GM19023 (cell line): ENCODE data around the gene TBC1D5.
"Not testable (repeated sequence)": the region's sequence is repeated elsewhere in the genome, so short reads cannot be mapped to it uniquely, and the experiment has no call there.

Source experiments
- ATAC-seq: cut with Tn5 transposase; IDR thresholded peaks from one replicate; pipeline ENCODE4 v1.9.1; 2021; ENCODE audit warnings: mild to moderate bottlenecking, moderate library complexity; ENCODE audit not compliant: unreplicated experiment

The TBC1D5 gene

DNA sequence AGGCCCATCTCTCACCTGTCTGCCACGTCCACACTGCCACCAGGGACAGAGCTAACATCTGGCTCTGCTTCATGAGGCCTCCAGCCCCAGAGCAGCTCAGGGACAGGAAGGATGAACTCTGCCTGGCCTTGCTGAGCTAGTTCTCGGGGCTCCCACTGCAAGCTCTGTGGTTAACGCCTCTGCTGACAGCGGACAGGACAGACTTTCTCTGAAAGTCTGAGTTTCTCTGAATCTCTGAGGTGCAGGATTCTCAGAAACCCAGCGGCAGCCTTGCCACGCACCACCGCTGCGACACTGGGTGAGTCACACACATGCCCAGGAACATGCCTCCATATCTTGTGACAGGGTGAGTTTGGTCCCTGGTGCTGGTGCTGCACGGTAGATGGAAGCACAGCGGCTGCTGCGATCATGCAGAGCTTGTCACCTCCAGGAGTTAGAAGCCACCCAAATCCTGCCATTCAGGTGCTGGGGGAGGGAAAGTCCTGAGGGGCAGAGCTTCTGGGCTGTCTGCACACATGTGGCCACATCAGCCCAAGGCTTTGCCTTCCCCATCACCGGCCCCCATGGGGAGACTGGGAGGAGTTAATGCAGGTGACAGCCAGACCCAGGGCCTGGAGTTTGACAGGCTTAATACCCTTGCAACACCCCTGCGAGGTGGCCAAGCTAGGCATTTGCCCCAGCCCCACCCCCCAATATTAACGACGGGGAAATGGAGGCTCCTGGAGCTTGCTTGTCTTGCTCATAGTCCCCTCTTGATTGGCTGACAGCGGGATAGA lies 590.6 kb downstream of the TBC1D5 start:
- peak; percentile 96 for ATAC-seq

DNA sequence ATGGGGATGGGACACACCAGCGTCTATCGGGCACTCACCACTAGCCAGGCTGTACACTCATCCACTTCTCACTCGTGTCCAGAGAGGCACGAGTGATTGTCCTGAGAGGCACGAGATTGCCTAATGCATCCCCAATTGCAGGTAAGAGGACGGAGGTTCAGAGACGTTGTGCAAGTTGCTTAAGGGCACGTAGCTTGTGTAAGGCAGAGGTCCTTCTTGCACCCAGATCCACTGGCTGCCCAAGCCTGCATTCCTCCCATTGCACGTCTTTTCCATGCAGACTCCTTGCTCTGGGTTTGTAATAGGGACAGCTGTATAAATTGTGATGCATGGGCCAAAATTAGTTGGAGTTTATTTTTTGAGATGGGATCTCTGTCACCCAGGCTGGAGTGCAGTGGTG lies 593.4 kb downstream of the TBC1D5 start:
- no peak for ATAC-seq

DNA sequence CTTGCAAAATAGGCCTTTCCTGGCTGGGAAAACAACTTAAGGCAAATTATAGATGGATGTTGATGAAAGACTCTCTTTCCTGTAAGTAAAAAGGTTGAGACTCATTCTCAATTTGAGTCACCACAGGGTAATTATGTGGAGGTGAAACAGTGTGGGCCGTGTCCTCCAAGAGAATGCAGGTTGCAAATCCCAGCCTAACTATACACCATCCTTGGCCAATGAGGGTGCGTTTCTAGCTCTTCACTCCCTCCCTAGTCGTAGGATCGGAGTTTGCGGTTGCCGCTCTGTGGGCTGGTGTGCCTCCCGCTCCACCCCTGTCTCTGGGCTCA lies 597.8 kb downstream of the TBC1D5 start:
- ATAC-seq = no peak

DNA sequence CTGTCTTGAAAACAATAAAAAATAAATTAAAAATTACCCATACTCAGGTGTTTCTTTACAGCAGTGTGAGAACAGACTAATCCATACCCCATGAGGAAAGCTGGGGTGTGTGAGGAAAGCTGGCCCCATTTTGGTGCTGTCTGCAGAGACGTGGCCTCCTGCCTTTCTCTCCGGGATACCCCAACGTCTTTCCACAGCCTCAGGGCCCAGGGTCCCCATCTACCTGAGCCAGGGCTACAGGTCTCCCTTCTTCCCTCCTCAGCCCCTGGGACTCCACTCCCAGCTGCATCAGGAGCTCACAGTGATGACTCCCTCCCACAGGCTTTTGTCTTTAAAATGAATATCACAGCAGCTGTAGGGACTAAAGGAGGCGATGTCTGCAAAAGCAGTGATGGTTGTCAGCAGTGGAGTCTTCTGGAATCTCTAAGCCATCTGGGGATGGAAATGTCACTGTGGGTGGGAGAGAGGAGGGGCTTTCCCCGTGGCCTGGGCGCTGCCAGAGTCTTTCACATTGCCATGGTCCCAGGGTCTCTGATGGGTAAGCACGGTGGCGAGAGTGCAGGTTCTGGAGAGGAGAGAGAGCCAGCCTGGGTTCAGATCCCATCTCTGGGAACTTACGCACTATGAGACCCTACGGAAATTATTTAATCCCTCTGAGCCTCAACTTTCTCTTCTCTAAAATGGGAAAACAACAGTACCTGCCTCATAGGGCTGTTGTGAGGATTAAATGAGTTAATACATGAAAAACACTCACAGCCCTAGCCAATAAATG lies 598.4 kb downstream of the TBC1D5 start:
- ATAC-seq = no peak

DNA sequence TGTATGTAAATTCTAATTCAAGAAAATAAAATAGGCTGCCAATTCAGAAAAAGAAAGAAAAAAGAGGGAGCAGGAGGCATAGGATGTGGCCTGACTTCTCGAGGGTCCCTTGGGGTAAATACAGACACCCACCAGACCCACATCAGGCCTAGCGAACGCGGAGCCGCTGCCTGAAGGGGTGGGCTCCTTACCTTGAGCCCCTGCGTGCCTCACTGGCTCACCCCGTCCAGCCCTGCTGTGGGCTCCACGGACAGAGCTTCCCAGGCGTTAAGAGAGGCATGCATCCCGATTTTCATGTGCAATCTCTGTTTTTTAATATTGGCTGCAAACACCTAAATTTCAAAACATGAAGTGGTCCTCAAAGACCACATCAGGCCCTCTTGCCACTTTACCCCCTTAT lies 599.9 kb downstream of the TBC1D5 start:
- ATAC-seq = no peak

DNA sequence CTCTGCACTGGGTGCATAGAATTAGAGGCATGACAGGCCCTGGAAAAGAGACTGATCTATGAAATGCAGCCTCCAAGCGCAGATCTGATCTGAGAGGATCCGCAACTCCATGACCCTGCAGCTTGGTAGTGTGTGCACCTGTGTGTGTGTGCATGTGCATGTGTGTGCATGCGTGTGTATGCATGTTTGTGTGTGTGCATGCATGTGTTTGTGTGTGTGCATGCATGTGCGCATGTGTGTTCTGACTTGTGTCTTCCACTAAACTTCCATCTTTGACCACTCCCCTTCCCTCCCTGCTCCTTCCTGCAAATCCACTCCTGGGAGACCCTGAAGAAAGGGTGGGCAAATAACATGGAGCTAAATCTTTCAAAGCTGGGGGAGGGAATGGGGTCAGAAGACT lies 600.7 kb downstream of the TBC1D5 start:
- no peak for ATAC-seq

DNA sequence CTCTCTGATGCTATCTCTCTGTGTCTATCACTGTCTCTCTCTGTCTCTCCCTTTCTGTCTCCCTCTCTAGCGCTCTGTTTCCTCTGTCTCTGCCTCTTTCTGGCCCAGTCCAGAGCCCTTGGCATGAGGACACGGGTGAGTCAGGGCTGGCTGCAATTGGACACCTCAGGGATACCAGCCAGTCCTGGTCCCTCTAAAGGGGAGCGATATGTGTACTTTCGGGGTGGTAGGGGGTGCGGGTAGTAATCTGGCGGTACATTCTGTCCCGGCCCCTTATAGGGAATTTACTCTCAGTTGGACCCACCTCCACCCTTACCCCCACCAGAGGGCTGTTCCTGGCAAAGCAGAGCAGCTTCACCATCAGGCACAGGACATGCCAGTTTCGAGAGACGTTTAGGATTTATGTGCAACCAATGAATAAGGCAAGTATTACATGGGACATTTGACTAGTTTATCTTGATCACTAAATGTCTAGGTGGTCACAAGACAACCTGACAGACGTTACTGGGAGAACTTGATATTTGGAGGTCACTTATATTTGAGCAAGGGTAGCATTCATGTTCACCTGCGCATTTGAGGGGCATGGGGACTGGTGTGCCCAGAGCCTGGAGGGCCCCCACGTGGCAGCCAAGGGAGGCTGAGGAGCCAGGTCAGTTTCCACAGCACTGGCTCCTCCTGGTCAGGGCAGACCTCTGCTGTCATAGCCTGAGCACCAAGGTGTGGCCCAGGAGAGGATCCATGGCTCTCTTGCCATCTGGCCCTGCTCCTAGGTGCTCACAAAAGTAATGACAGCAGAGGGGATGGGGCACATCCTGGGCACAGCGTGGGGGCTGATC lies 601.5 kb downstream of the TBC1D5 start:
- ATAC-seq = no peak

DNA sequence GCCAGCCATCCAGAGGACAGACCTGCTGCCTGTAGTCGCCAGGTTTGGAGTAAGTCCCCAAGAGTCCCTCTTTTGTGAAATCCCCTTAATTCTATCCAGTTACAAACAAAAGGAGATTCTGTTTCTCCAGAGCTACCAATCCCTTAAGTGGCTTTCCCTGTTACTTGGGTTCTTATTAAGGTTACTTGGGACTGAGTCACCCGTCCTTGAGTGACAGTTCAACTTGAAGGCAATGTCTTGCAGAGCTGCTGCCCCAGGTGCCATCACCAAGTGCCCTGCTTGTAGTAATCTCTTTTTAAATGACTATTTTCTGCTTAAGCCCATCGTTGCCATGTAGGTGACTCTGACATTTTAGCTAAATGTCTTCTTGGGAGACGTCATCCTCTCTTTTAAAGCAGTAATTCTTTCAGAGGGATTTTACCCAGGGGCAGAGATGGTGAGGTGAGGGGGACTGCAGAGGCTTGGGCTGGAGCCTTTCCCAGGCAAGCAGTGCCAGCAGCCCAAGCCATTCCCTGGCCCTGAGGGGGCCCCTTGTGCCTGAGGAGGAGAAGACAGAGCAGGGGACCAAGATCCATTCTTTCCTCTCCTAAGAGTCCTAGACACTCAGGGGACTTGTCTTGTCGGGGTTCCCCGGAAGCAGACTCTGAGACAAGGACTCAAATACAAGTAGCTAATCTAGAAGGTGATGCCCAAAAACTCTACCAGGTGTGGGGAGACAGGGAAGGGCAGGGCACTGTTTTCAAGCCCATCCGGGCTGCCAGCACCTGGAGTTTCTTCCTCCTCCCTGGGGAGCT lies 604.0 kb downstream of the TBC1D5 start:
- ATAC-seq = no peak

DNA sequence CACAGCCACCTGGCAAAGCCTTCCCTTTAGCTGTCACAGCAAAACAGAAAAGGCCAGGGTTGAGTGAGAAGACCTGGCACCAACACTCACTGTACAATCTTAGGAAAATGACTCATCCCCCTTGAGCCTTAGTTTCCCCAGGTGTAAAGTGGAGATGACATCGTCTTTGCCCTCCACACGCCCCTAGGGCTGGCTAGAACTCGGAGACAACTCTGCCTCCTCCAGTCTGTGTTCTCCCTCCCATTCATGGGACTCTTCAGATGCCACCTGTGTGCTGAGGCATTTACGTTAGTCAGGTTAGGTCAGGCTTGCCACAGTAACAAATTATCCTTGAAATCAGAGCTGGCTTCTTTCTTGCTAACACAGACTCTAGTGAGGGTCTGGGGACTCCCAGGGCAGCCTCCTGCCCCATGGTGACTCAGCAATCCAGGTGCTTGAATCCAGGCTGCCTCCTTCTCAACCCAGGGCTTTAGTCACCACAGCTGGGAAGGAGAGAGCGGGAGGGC lies 605.1 kb downstream of the TBC1D5 start:
- no peak for ATAC-seq

DNA sequence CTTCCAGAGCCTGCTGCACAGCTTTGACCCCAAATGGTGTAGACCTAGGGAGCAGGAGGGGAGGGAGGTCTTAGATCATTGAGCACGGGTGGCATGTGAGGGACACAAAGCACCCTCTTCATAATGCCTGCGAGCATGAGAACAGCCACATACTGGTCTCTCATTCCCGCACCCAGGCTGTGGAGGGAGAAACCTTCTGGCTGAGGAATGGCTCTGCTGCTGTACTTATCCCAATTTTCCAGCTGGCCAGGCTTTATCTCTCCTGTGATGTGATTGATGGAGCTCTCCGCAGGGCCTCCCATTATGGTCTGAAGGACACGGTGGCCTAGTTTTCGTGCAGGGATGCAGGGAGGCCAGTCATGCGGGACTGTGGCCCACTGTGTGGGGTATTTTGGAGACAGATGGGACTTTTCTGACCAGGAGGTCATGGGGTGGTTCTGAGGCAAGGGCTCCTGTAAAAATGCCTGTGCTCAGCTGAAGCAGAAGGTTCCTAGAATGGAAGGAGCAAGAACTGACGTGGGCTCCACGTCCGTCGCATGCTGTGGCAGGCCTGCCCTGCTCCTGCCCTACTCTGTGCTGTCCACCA lies 606.2 kb downstream of the TBC1D5 start:
- ATAC-seq = no peak

DNA sequence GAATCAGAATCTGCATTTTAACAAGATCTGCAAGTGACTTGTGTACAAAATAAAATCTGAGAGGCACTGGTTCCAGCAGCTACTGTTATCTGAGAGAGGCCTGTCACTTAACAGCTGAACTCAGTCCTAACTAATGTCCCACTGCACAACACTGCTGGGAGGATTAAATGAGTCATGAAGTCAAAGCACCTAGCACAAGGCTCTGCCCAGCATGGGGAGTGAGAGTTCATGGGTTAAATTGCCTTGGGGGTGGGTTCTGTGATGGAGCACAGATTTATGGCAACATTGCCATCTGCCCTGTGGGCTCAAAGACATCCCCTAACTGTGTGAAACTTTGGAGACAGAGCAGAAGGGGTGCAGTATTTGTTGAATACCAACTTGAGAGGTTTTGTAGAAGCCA lies 606.7 kb downstream of the TBC1D5 start:
- ATAC-seq = no peak

DNA sequence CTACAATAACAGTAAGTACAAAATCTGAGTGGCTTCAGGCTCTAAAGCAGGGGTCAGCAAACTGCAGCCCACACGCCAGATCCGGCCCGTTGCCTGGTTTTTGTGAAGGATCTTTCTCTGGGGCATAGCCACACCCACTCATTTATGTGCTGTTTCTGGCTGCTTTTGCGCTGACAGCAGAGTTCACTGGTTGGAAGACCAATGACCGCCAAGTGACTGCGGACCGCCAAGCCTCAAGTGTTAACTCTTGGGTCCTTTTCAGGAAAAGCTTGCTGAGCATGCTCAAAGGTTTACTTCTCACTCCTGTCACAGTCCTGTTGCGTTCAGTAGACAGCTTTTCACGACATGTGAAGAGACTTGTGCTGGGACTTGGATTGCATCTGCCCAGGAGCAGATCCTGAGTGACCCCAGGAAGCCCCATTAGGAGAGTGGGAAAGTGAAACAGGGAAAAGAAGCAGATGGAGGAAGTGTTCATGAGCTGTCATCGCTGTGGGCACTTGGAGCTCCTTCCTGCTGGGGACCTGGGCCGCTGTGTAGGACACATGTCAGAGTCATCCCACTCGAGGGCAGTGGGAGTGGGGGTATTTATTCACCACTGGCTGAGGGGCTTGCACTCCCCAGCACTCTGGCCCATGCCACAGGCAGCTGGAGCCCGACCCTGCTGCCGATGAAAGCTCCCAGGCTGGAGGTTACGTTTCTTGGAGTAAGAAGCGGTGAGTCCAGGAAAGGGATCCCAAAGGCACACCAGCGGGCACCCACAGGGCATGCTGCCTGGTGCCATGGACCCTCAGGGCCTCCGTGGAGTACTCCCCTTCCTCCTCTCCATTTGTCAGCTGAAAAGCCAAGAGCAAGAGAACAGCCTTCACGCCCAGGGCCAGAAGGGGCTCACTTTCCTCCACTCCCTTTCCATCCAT lies 608.5 kb downstream of the TBC1D5 start:
- no peak for ATAC-seq

DNA sequence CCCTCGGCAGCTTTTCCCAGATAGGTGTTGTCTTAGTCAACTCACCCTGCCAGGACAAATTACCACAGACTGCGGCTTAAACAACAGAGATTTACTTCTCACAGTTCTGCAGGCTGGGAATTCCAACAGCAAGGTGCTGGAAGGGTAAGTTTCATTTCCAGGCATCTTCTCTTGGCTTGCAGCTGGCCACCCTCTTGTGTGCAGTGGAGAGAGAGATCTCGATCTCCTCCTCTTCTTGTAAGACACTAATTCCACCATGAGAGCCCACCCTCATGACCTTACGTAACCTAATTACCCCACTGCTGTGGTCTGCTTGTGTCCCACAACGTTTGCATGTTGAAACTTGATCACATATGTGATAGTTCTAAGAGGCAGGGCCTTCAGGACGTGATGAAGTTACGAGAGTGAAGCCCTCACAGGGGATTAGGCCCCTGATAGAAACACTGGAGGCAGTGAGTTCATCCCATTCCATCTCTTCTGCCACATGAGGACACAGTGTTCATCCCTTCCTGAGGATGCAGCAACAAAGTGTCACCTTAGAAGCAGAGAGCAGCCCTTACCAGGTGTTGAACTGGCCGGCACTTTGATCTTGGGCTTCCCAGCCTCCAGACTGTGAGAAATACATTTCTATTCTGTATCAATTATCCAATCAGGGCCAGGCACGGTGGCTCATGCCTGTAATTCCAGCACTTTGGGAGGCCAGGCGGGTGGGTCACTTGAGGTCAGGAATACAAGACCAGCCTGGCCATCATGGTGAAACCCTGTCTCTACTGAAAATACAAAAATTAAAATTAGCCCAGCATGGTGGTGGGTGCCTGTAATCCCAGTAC lies 609.9 kb downstream of the TBC1D5 start:
- ATAC-seq = no peak

DNA sequence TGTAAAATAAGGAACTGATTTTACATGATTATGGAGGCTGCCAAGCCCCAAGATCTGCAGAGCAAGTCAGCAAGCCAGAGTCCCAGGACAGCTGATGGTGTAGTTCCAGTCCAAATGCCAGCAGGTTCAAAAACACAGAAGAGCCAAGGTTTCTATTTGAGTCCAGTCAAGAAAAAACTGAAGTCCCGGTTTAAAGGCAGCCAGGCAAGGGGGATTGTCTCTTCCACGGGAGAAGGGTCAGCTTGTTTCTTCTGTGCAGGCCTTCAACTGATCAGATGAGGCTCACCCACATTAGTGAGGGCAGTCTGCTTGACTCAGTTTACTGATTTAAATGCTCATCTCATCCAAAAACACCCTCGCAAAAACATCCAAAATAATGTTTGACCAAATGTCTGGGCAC lies 611.5 kb downstream of the TBC1D5 start:
- ATAC-seq = no peak

DNA sequence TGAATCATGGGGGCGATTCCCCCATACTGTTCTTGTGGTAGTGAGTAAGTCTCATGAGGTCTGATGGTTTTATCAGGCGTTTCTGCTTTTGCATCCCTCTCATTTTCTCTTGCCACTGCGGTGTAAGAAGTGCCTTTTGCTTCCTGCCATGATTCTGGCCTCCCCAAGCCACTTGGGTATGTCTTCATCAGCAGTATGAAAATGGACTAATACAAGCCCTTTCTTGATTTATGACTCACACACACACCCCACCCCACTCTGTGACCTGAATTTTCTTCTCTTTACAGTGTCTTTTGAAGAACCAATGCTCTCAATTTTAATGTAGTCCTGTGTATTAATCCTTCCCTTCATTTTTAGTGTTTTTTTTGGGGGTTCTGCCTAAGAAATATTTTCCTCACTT lies 612.9 kb downstream of the TBC1D5 start:
- no peak for ATAC-seq

DNA sequence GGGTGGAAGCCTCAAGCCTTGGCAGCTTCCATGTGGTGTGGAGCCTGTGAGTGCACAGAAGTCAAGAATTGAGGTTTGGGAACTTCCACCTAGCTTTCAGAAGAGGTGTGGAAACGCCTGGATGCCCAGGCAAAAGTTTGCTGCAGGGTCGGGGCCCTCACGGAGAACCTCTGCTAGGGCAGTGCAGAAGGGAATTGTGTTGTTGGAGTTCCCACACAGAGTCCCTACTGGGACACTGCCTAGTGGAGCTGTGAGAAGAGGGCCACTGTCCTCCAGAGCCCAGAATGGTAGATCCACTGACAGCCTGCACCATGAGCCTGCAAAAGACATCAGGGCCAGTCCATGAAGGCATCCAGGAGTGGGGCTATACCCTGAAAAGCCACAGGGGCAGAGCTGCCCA lies 613.8 kb downstream of the TBC1D5 start:
- ATAC-seq = not testable (repeated sequence)

DNA sequence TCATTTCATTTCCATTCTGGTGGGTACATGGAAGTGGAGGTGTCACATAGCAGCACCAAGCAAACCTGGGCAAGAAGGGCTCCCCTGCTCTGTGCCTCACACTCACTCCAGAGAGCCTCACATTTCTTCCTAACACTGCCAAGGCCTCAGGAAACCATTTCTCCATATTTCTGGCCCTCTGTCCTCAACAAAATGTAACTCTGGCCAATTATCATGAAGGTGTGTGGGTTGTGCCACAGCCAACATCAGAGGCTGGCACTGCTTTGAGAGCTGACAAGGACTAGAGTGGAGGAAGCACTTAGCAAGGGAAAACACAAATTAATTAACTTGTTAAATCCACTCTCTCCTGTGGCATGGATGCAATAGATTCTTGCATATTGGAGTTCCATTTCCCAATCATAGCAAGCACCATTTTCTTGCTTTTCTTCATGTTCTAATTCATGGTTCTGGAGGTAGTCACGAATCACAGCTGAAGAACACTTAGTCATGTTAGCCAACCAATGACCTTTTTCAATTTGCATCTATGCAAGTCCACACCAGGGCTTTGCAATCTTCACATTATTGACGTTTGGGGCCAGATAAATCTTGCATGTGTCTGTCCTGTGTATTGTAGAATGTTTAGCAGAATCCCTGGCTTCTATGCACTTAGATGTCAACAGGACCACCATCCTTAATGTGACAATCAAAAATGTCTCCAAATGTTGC lies 616.5 kb downstream of the TBC1D5 start:
- no peak for ATAC-seq

DNA sequence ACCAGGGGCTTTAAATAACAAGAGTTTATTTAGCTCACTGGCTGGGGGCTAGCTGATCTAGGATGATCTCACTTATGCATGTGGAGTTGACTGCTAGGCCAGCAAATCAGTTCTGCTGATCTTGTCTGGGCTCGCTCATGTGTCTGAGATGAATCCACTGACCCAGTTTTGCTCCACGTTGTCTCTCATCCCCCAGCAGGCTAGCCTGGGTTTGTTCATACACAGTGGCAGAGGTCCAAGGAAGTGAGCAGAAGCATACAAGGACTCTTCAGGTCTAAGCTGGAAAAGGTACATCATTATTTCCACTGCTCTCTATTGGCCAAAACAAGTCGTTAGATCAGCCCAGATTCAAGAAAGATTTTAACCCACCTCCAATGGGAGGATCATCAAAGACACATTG lies 619.7 kb downstream of the TBC1D5 start:
- ATAC-seq = no peak
